Fibroblast of mammary gland (primary cell): ENCODE data around the gene RNF152.

ENCODE experiments used
- DNase-seq: peaks from one replicate; pipeline ENCODE4 v3.0.0-alpha.2; 2010; ENCODE audit warnings: low read depth
- H3K4me3 ChIP-seq: 2 replicates; pipeline ENCODE4 v1.5.1; 2011; ENCODE audit warnings: low read depth, mild to moderate bottlenecking, low read length, moderate library complexity; ENCODE audit not compliant: control insufficient read depth
- CTCF ChIP-seq: conservative IDR thresholded peaks from 2 replicates; pipeline ENCODE4 v1.5.1; 2011; ENCODE audit warnings: low read depth, low read length, inconsistent platforms; ENCODE audit not compliant: control insufficient read depth, insufficient read depth

RNF152 gene

DNA sequence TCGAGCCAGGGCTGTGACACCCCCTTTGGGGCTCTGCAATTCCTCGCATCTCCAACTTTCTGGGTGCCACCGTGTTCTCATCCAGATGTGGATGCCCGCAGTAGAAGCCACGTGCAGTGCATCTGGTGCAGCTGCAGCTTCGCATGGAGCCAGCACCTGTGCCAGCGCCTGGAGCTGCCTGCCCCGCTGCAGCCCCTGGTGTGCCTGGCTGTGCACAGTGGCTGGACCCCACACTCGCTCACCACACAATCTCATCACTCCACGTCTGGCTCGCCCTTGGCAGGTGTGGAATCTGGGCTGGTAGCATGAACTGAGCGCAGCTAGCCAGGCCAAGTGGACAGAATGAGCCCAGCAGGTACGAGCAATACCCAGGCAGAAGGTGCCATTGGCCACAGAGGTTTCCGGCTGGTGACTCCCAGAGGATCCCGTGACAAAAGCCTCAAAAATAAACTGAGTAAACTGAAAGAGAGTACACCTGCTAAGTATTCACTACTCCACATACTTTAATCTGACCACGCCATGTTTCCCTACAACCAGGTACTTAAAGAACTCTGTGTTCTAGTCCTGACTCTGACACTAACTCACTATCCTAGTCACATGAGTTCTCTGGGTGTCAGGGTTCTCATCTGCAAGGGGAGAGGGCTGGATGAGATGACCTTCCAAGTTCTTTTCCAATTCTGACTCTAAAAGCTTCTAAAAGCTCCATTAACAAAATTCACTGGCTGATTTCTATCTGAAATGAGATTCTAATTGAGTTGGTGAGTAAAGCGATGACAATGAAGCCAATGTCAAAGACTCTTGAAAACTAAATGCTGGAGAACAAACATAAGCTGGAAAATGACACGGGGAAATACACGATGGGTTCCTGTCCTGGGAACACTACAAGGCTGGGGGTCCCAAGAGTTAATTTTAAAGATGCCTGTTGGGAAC, 37.1 kb downstream of the RNF152 start:
- H3K4me3 ChIP-seq: no peak overlapping the region
- no peak for DNase-seq
- no peak for TF ChIP-seq CTCF

DNA sequence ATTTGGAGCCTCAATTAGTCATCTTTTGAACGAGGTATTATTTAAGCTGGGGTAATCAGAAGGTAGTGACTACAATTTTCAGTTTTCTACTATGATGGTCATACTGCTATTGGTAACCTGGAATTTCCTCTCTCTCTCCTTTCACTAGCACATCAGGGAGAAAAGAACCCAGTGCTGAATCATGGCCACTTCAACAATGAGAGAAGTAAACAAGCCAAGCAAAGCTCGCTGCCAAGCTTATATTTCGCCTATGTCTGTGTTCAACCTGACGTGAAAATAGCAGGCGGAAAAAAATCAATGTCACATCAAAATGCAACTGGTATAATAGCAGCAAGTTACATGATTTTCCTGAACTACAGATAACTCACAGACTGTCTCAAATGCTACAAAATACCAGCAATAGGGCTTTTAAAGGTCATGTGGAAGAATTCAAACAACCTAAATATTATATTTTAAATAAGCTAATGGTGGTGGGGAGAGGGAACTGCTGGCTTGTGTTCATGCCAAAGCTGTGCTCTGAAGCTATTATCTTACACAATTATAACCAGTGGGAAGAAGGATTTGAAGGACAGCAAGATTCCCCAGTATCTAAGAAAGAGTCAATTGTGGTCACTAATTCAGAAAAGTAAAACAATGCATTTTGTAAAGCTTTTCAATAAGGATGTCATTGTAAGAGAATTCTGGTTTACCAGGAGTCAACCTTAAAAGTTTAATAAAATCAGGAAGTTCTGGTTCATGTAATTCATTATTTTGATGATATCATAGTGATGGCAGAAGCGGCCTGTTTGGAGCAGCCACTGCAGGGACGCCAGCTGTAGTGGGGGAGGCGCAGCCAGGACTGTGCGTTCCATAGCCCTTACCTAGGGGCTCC, 38.0 kb downstream of the RNF152 start:
- TF ChIP-seq CTCF: no peak
- no peak overlapping the region for H3K4me3 ChIP-seq
- no peak for DNase-seq

GRCh38 chr18:61853855-61854254, 39.0 kb downstream of the RNF152 start:
- TF ChIP-seq CTCF: no peak
- DNase-seq: no peak
- no peak overlapping the region for H3K4me3 ChIP-seq

DNA sequence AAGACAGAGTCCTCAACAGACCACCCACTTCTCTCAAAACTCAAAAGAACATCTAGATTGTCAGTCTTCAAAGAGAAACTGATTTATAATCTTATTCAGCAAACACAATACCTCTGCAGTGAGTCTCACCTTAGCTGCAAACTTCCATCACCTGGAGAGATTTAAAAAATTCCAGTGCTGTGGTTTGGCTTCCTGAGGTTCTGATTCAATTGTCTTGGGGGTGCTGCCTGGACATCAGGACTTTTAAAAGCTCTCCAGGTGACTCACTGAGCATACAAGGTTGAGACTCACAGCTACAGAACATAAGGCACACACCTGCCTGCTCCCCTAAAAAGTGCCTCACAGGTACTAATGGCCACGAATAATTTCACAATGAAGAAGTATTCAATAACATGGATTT, 40.3 kb downstream of the RNF152 start:
- TF ChIP-seq CTCF: no peak
- DNase-seq: no peak
- H3K4me3 ChIP-seq: no peak overlapping the region

DNA sequence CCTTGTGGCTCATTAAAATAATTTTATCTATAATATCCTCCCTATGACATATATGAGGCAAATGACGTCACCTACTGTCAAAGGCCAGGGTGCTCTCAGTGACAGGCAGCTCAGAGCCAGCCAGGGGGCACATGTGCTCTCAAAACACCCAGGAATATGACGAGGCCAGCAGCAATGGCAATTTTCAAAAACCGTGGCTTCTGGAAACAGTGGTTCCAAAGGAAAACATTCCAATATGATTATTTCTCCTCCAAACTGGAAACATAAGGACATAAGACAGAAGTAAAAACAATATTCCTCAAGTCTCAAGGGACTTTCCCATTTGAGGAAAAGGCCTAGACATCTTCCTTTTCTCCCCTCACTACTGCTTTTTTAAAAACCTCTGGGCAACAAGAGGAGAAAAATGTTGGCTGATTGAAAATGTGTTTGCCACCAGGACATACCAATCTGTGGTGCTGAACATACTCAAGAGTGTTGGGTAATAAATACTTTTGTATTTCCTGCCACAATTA, 40.8 kb downstream of the RNF152 start:
- DNase-seq: peak; percentile 67
- no peak for TF ChIP-seq CTCF
- H3K4me3 ChIP-seq: no peak overlapping the region

DNA sequence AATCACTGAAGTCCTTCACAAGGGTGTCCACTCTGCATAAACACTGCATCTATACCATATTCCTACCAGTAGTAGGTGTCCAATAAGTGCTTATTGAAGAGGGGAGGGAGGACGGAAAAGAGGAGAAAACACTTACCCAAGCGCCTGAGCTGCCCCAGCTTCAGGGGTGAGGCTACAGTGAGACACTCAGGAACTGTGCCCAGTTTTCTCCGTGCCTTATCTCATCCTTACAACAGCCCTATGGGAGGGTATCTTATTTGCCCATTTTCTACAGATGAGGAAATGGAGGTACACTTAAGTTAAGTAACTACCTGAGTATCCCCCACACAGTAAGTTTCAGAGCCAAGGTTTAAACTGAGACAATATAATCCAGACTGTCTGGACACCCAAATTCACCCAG, 41.5 kb downstream of the RNF152 start:
- TF ChIP-seq CTCF: no peak
- DNase-seq: no peak
- no peak overlapping the region for H3K4me3 ChIP-seq
